SU-DHL-6 (cell line): ENCODE results near the gene KCNK2.

ENCODE experiments used
- H2AFZ ChIP-seq: fragments of 200-600 bp; sonication (generic); 2 replicates; pipeline ENCODE4 v1.6.1; 2014; ENCODE audit warnings: low read depth, mild to moderate bottlenecking, moderate library complexity, mixed read lengths, antibody characterized with exemption, low read length; ENCODE audit not compliant: severe bottlenecking
- H3F3A ChIP-seq: fragments of 200-600 bp; shearing (Covaris generic); 2 replicates; pipeline ENCODE4 v1.6.0; 2016; ENCODE audit warnings: antibody characterized with exemption, mild to moderate bottlenecking; ENCODE audit not compliant: insufficient read depth
- H3K27ac ChIP-seq: fragments of 200-600 bp; sonication (generic); 2 replicates; pipeline ENCODE4 v1.5.1; 2016; ENCODE audit warnings: low read depth, mild to moderate bottlenecking, low read length, moderate library complexity, mixed read lengths
- H3K27me3 ChIP-seq: fragments of 200-600 bp; sonication (generic), shearing (Covaris generic); 2 replicates; pipeline ENCODE4 v1.6.0; 2014; ENCODE audit warnings: mild to moderate bottlenecking, low read length
- H3K36me3 ChIP-seq: fragments of 200-600 bp; sonication (generic); 2 replicates; pipeline ENCODE4 v1.6.1; 2014; ENCODE audit warnings: mild to moderate bottlenecking, low read length, mixed read lengths
- H3K4me2 ChIP-seq: fragments of 300-600, 200-600 bp; shearing (Covaris generic), sonication (generic); 2 replicates; pipeline ENCODE4 v1.6.0; 2014; ENCODE audit warnings: low read length, low read depth, mild to moderate bottlenecking; ENCODE audit not compliant: poor library complexity, severe bottlenecking
- H3K4me3 ChIP-seq: fragments of 200-600 bp; sonication (generic); 2 replicates; pipeline ENCODE4 v1.5.1; 2014; ENCODE audit warnings: antibody characterized with exemption, low read length, mild to moderate bottlenecking, mixed read lengths; ENCODE audit not compliant: insufficient read depth, poor library complexity, severe bottlenecking
- H3K79me2 ChIP-seq: fragments of 200-600 bp; sonication (generic); 2 replicates; pipeline ENCODE4 v1.6.1; 2014; ENCODE audit warnings: mild to moderate bottlenecking, low read length, moderate library complexity; ENCODE audit not compliant: insufficient read depth
- H3K9ac ChIP-seq: fragments of 200-600 bp; sonication (generic); 2 replicates; pipeline ENCODE4 v1.7.0; 2014; ENCODE audit warnings: mild to moderate bottlenecking, low read length
- H3K9me2 ChIP-seq: fragments of 200-600 bp; sonication (generic); replicated peaks from 2 replicates; pipeline ENCODE4 v1.6.1; 2014; ENCODE audit warnings: low read length; ENCODE audit not compliant: insufficient read depth
- H3K9me3 ChIP-seq: fragments of 200-600 bp; sonication (generic); 2 replicates; pipeline ENCODE4 v1.6.1; 2014; ENCODE audit warnings: low read length, mixed read lengths; ENCODE audit not compliant: insufficient read depth
- H4K20me1 ChIP-seq: fragments of 200-600 bp; sonication (generic); 2 replicates; pipeline ENCODE4 v1.6.1; 2014; ENCODE audit warnings: low read depth, mild to moderate bottlenecking, antibody characterized with exemption, low read length, moderate library complexity, mixed read lengths
- CTCF ChIP-seq: fragments of 200-600 bp; sonication (generic); IDR thresholded peaks from one replicate; pipeline ENCODE4 v1.5.1; 2017; ENCODE audit warnings: antibody characterized with exemption, mild to moderate bottlenecking, low read length, moderate library complexity; ENCODE audit not compliant: insufficient read depth, poor library complexity, severe bottlenecking
- EZH2phosphoT487 ChIP-seq: fragments of 200-600 bp; sonication (generic), shearing (Covaris generic); conservative IDR thresholded peaks from 2 replicates; pipeline ENCODE4 v1.6.1; 2018; ENCODE audit warnings: mild to moderate bottlenecking, antibody characterized with exemption, low read length, moderate library complexity, mixed read lengths

The KCNK2 gene

GRCh38 chr1:215052256-215053015, 30.1 kb upstream of the KCNK2 start:
- no peaks in the 10 kb centered on the region for H3K36me3 ChIP-seq
- H3K9ac ChIP-seq, result no peak overlapping the region

GRCh38 chr1:215054266-215054665, 28.3 kb upstream of the KCNK2 start:
- TF ChIP-seq EZH2phosphoT487, result no peak
- TF ChIP-seq CTCF, result no peak
- H3K36me3 ChIP-seq, result no peaks in the 10 kb centered on the region
- H3F3A ChIP-seq, result no peaks in the 10 kb centered on the region
- H3K9me3 ChIP-seq, result no peaks in the 10 kb centered on the region
- no peak overlapping the region for H3K9ac ChIP-seq
- H3K4me2 ChIP-seq, result no peak overlapping the region
- H3K9me2 ChIP-seq, result no peaks in the 10 kb centered on the region
- H3K79me2 ChIP-seq, result no peaks in the 10 kb centered on the region
- H3K27ac ChIP-seq, result no peak overlapping the region
- H2AFZ ChIP-seq, result no peak overlapping the region
- no peaks in the 10 kb centered on the region for H3K27me3 ChIP-seq
- no peak overlapping the region for H3K4me3 ChIP-seq
- H4K20me1 ChIP-seq, result no peaks in the 10 kb centered on the region

More at GRCh38 chr1:215052256-215053015, 30.1 kb upstream of the KCNK2 start:
- TF ChIP-seq CTCF (no peak), EZH2phosphoT487 (no peak)
- Histone ChIP-seq H3K27ac (no peak overlapping the region), H3K79me2 (no peaks in the 10 kb centered on the region), H4K20me1 (no peaks in the 10 kb centered on the region), H3F3A (no peaks in the 10 kb centered on the region), H3K4me3 (no peak overlapping the region), H3K9me2 (no peaks in the 10 kb centered on the region), H3K4me2 (no peak overlapping the region), H3K27me3 (no peaks in the 10 kb centered on the region), H3K9me3 (no peaks in the 10 kb centered on the region), H2AFZ (no peak overlapping the region)

GRCh38 chr1:215055281-215055935, 27.1 kb upstream of the KCNK2 start:
- TF ChIP-seq CTCF (no peak), EZH2phosphoT487 (no peak)
- Histone ChIP-seq H3K36me3 (no peaks in the 10 kb centered on the region), H3K4me3 (no peak overlapping the region), H3K27ac (no peak overlapping the region), H3K9ac (no peak overlapping the region), H3K27me3 (no peaks in the 10 kb centered on the region), H3K4me2 (no peak overlapping the region), H3K79me2 (no peaks in the 10 kb centered on the region), H3F3A (no peaks in the 10 kb centered on the region), H2AFZ (no peak overlapping the region), H4K20me1 (no peaks in the 10 kb centered on the region), H3K9me2 (no peaks in the 10 kb centered on the region), H3K9me3 (no peaks in the 10 kb centered on the region)
